ENCODE measurements around the gene ZFP62.

The ZFP62 gene

DNA sequence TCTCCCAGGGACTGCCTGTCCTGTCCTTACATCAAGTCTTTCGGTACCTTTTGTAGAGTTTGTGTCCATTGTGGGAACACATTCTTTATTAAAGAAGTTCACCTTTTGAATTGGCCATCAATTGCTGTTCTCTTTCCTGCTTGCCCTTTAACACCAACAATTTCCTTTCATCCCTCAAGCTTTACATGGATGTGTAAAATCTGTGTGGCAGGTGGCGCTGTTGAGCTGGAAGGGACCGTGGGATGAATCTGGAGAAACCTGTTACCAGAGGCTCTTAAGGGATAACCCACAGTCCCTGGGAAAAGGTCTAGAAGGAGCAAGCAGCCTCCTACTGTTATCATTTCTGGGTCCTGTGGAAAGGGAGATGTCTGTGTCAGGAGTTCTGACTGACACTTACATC lies 7.9 kb upstream of the ZFP62 start:
- DNase-seq (ENCODE audit: low read depth), result peak; percentile 36

GRCh38 chr5:180866985-180867384 lies 5.9 kb upstream of the ZFP62 start:
- no peak for DNase-seq (ENCODE audit: low read depth)

DNA sequence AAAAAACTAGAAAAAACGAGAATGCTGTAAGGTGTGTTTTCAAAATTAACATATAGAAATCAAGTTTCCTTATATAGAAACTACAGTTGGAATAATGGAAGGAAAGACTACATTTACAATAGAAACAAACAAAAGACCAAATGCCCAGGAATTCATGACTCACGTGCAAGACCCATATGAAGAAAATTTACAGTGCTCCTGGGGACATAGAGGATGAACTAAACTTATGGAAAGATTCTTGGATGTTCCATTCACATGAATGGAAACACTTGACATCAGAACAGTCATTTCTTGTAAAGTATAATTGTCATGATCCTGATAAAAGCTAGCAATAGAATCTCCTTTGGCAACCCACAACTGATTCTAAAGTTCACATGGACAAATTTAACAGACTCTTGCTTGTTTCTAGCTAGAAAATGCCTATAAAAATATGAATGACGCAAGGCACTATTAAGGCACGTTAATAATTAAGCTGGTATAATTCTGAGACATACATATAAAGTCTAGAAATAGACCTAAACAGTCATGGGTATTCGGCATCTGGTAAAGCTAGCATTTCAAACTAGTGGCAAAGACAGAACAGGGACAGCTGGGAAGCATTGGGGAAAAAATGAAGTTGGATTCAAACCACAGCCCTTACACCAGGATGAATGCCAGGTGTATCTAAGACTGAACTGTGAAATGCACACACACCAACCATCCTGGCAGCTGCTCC lies 5.1 kb upstream of the ZFP62 start:
- DNase-seq (ENCODE audit: low read depth), result no peak

DNA sequence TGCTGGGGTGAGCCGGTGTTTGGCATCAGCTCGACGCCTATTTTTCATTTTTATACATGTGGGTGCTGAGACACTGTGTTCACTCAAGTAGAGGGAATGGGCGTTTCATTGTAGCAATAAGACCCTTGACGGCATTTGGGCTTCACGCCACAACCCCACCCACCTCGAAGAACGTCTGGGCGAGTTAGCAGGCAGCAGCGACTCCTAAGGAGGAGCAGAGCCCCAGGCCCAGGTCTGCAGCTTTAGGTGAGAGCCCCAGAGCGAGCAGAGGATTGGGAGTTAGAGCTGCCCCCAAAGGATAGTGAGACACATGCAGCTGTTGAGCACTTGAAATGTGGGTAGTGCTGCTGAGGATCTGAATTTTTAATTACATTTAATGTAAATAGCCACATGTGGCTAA lies 1.6 kb upstream of the ZFP62 start:
- DNase-seq (ENCODE audit: low read depth), result no peak

GRCh38 chr5:180860273-180860886 lies 696 bp downstream of the ZFP62 start:
- DNase-seq (ENCODE audit: low read depth), result peak; percentile 25

GRCh38 chr5:180858586-180858985 lies 2.5 kb downstream of the ZFP62 start:
- DNase-seq (ENCODE audit: low read depth), result no peak

- DNase-seq (ENCODE audit: low read depth), result no peak
Measured at GRCh38 chr5:180853848-180854176, 7.3 kb downstream of the ZFP62 start.

DNA sequence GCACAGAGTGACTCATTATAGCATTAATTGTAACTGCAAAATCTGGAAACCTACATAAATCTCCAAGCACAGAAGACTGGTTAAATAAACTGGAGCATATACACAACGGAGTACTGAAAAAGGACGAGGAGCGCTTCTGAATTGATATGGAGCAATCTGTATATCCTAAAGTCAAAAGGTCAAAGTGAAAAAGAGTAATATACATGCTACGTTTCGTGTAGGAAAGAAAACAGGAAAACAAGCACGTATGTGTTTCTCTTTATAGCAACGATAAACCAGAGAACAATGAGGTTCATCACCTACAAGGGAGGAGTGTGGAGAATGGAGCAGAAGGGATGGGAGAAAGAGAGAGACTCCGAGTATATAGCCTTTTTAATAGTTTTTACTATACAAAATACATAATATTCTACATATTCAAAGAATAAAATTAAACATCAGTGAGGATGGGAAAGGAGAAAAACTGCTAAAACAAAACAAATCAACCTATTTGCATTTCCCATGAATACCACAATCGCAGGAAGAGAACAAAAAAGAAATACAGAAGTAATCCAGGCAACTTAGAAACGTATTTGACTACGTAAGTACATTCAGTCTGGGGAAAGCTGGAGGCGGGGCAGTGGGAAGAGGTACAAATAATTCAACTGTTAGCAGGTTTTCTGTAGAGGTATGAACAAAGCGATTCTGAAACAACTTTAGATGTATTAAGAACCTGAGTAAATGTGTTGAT lies 7.8 kb downstream of the ZFP62 start:
- DNase-seq (ENCODE audit: low read depth), result no peak

- DNase-seq (ENCODE audit: low read depth), result no peak
Measured at GRCh38 chr5:180852495-180852894, 8.6 kb downstream of the ZFP62 start.

- DNase-seq (ENCODE audit: low read depth), result no peak
Measured at GRCh38 chr5:180850434-180851078, 10.5 kb downstream of the ZFP62 start.

DNA sequence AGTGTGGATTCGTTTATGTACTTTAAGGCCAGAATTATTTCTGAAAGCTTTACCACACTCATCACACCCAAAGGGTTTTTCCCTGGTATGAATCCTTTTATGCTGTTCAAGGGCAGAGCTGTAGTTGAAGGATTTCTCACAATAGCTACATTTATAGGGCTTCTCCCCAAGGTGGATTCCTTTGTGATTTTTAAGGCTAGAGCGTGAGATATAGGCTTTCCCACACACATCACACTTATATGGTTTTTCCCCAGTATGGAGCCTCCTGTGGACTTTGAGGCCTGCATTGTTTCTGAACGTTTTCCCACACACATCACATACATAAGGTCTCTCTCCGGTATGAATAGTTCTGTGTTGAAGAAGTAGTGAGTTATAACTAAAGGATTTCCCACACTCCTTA lies 11.2 kb downstream of the ZFP62 start:
- no peak for DNase-seq (ENCODE audit: low read depth)

GRCh38 chr5:180848878-180849277 lies 12.2 kb downstream of the ZFP62 start:
- no peak for DNase-seq (ENCODE audit: low read depth)

DNA sequence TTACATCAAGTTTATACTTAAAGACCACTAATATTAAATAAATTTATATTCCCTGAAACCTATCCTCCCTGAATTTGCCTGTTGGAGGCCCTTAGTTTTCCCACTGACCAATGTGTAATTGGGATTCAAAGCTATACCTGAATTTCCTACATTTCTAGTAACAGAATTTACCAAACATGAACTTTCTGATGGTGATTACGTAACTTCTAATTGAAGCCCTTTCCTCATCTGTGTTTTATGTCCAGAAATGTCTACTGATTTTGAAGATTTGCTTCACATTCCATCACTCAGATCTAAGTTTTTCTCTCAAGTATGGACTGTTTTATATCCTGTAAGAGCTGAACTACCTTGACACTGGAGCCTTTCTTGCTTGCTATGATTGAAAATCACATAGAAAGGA lies 12.8 kb downstream of the ZFP62 start:
- no peak for DNase-seq (ENCODE audit: low read depth)

DNA sequence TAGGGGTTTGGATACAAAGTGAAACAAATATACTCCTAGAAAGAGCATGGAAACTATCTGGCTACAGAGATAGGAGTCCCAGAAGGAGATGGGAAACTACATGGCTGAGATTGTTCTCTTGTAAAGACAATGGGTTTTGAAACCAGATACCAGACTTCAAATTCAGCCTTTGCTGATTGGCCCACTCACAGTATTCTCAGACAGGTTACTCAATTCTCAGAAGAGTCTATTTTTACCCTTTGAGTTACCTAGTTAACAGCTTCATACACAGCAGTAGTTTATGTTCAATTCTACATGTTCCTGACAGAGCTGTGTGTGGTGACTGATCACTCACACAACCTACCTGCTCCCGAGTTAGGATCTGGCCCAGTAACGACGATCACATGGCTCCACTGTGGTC lies 14.1 kb downstream of the ZFP62 start:
- no peak for DNase-seq (ENCODE audit: low read depth)

GRCh38 chr5:180844858-180845257 lies 16.2 kb downstream of the ZFP62 start:
- DNase-seq (ENCODE audit: low read depth), result no peak

DNA sequence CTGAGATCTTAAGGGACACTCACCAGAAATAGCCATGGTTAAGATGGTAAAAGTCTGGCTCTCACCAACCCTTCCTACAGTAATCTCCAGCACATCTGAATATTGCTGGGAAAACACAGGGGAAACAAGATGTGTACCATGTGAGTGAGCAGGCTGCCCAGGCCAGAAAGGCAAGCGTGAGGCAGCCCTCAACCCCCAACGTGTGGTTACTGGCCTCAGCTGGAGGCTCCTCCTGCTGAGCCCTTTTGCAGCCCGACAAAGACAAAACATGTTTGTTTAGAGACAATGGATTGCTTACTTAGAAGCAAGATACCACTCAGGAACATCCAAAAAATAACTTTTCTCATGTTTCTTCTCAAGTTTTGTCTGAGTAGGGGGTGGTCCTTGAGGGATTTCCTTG lies 16.6 kb downstream of the ZFP62 start:
- DNase-seq (ENCODE audit: low read depth), result no peak

DNA sequence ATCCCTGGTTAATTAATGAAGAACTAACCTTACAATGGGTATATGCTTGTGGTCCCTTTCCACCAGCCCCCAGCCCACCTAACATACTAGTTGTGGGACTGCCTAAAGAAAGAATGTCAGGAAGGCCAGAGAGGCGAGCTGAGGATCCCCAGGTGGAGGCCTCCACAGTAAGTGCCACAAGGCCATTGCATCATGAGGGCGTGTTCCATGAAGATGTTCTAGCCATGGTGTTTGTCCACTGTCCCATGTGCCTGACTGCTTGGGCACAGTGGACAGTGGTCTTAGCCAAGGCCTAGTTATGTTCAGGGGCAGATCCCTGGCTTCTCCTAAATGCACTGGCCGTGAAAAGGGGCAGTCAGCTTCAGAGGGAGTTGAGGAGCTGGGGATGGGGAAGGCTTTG lies 21.1 kb downstream of the ZFP62 start:
- no peak for DNase-seq (ENCODE audit: low read depth)

DNA sequence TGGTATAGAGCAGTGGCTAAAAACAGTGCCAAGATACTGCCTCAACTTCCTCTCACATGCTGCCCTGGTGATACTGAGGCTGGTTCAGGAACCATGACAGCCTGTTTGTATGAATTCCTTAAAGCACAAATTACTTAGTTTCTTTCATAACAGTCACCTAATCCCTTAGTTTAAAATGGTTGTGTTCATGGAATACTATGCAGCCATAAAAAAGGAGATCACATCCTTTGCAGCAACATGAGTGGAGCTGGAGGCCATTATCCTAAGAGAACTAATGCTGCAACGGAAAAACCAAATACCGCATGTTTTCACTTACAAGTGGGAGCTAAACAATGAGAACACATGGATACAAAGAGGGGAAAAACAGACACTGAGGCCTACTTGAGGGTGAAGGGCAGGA lies 21.8 kb downstream of the ZFP62 start:
- DNase-seq (ENCODE audit: low read depth), result no peak

GRCh38 chr5:180837478-180837877 lies 23.6 kb downstream of the ZFP62 start:
- DNase-seq (ENCODE audit: low read depth), result no peak

DNA sequence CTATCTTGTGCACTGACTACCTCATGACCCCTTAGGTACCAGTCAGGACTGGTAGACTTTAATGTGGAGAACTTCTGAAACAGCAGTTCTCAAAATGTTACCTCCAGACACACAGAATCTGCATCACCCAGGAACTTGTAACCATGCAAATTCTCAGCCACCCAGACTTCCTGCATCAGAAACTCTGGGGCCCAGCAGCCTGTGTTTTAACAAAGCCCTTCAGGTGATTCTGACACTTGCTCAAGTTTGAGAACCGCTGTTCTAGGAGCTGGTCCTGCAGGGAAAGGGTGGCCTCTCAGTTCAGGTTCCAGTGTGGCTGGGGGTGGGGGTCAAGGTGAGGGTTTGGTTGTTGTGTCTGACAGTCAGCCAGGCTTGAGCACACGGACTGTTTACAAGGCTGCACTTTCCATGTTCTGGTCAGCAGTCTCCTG lies 28.4 kb downstream of the ZFP62 start:
- DNase-seq (ENCODE audit: low read depth), result no peak

DNA sequence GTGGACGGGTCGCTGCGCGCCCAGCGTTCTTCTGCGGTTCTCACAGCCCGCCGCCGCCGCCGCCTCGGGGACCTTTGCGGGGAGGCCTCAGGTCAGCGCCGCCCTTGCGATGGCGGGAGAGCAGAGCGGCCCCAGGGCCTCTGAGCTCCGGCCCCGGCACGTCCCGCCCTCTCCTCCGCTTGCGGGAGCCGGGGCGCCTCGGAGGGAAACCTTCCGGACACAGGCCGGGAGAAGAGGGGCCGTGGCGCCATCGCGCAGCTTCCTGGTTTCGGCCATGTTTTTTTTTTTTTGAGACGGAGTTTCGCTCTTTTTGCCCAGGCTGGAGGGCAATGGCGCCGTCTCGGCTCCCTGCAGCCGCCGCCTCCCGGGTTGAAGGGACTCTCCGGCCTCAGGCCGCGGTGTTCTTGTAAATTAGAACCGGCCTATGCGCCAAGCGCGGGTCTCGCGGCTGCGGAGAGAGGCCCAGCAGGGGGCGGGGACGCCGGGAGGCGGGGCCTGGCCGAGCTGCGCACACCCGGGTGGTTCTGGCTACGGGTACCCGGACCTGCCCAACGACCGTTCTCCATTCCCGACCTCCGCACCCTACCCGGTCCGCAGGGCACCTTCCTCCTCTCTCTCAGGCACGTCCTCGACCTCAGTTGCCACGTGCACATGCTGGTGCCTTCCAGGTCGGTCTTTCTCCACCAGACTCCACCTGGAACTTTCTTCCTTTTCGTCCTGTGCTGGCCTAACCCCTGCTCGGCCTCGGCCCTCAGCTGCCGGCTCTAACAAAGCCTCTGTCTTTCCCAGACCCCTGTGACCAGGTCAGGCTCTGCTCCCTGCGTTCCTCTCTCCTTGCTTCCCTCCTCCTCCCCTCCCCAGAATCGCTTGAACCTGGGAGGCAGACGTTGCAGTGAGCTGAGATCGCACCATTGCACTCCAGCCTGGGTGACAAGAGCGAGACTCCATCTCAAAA lies 29.7 kb downstream of the ZFP62 start:
- peak; percentile 64 for DNase-seq (ENCODE audit: low read depth)
